Left lung (tissue), 10 donors: ENCODE data around the gene TADA2B. TPM values are rescaled to one million over a fixed set of nuclear protein-coding genes. Genes with fewer than 3 reads are reported as not detected.
"Not testable (repeated sequence)": the region's sequence is repeated elsewhere in the genome, so short reads cannot be mapped to it uniquely, and the experiment has no call there.

Experiments
- ATAC-seq: fragments of 200-7000 bp; cut with Tn5 transposase; one replicate; pipeline ENCODE4 v1.9.1; 2020; ENCODE audit warnings: moderate library complexity
- DNase-seq, 4 donors: peaks; one replicate each; pipeline ENCODE4 v3.0.0-alpha.2; 2013 to 2020
- H3K27ac ChIP-seq, 2 donors: fragments of 200-600 bp; sonication (generic) in 1 of 2; one replicate each; pipeline versions ENCODE4 v1.5.0 to v1.8.0; 2020 to 2021
- H3K27me3 ChIP-seq, 2 donors: fragments of 200-600 bp; sonication (generic) in 1 of 2; one replicate each; pipeline versions ENCODE4 v1.5.0 to v1.8.0; 2020 to 2021
- H3K36me3 ChIP-seq, 2 donors: fragments of 200-600 bp; sonication (generic) in 1 of 2; one replicate each; pipeline versions ENCODE4 v1.5.0 to v1.8.0; 2020 to 2021
- H3K4me1 ChIP-seq, 2 donors: fragments of 200-600 bp; one replicate each; pipeline ENCODE4 v1.8.0; 2021
- H3K4me3 ChIP-seq, 2 donors: fragments of 200-600 bp; sonication (generic) in 1 of 2; one replicate each; pipeline versions ENCODE4 v1.5.0 to v1.8.0; 2020 to 2021; ENCODE audit warnings: mild to moderate bottlenecking in 1 of 2
- H3K9me3 ChIP-seq, 2 donors: fragments of 200-600 bp; sonication (generic) in 1 of 2; one replicate each; pipeline versions ENCODE4 v1.5.0 to v1.8.0; 2020 to 2021
- intact Hi-C, 2 donors: fragments of 100-400 bp; cut with DNase I; formaldehyde crosslinking; loops; one replicate each; pipeline versions ENCODE4 v1.11.2 to v1.14.2; 2022
- polyA plus RNA-seq, 6 donors: library from polyadenylated mRNA; unstranded; fragments of 120-200 nt; gene quantifications; one replicate each; pipeline ENCODE4 v1.2.1, GENCODE V29; 2013; ENCODE audit not compliant: insufficient read length in 6 of 6
- total RNA-seq, 2 donors: library from RNA; stranded (reverse); fragmentation: NEBNext Ultra II Directional; extraction: Animal tissue kit (Norgen Biotek cat#: 25700); gene quantifications; one replicate each; pipeline ENCODE4 v1.2.1, GENCODE V29; 2021
- TF ChIP-seq, protein P1 (sequence below), 2 donors: fragments of 200-600 bp; sonication (generic) in 1 of 2; IDR thresholded peaks; one replicate each; pipeline versions ENCODE4 v1.5.0 to v1.8.0; 2021; ENCODE audit warnings: antibody characterized with exemption in 2 of 2
- donor health status: DM: no; HTN: yes; CAD: no.
- donor health status: DM: no; HTN: no; CAD: no.

TADA2B gene
- total and polyA plus RNA-seq, 8 donors: 12.9 to 20.1 (median 16.0) TPM

DNA sequence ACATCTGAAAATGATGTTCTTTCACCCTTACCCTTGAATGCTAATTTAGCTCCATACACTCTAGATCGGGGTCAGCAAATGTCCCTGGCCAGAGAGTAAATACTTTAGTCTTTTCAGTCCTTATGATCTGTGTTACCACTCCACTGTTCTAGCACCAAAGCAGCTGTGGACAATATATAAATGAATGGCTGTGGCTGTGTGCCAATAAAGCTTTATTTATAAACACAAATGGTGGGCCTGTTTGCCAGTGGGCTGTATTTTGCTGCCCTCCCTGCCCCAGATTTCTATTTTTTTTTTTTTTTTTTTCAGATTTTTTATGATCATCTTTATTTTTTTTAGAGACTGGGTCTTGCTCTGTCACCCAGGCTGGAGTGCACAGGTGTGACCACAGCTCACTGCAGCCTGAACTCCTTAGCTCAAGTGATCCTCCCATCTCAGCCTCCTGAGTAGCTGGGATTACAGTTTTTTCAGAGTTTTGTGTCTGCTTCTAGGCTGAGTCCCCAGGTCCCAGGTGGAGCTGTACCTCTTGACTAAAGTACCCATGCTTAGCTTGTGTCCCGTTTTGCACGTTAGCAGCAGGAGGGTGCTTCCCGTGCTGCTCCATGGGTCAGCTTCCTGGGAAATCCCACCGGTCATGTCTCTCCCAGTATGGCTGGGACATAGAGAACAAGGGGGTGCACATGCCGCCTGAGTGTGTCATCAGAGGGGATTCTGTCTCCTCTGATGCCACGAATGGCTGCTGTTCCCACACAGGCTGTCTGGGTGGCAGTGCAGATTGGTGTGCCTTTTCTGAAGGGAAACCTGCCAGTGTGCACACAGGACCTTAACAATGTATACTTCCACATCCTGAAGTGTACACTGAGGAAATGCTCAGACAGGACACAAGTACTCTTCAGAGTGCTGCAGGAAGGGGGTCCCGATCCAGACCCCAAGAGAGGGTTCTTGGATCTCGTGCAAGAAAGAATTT is 40.7 kb downstream of the TADA2B start:
- no peak for DNase-seq
- TF ChIP-seq, protein P1, sequence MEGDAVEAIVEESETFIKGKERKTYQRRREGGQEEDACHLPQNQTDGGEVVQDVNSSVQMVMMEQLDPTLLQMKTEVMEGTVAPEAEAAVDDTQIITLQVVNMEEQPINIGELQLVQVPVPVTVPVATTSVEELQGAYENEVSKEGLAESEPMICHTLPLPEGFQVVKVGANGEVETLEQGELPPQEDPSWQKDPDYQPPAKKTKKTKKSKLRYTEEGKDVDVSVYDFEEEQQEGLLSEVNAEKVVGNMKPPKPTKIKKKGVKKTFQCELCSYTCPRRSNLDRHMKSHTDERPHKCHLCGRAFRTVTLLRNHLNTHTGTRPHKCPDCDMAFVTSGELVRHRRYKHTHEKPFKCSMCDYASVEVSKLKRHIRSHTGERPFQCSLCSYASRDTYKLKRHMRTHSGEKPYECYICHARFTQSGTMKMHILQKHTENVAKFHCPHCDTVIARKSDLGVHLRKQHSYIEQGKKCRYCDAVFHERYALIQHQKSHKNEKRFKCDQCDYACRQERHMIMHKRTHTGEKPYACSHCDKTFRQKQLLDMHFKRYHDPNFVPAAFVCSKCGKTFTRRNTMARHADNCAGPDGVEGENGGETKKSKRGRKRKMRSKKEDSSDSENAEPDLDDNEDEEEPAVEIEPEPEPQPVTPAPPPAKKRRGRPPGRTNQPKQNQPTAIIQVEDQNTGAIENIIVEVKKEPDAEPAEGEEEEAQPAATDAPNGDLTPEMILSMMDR (IDR thresholded peaks at IDR 0.05): no peak
- no peaks in the 10 kb centered on the region for H3K4me1 ChIP-seq
- H3K4me3 ChIP-seq: no peak overlapping the region
- intact Hi-C loops: no loop called here
- H3K27ac ChIP-seq: no peak overlapping the region
- no peaks in the 10 kb centered on the region for H3K36me3 ChIP-seq
- peaks cover 0 to 5% of the 10 kb centered on the region in 2 donors for H3K9me3 ChIP-seq
- H3K27me3 ChIP-seq: peaks cover 6 to 66% of the 10 kb centered on the region in 2 donors
- no peak for ATAC-seq

DNA sequence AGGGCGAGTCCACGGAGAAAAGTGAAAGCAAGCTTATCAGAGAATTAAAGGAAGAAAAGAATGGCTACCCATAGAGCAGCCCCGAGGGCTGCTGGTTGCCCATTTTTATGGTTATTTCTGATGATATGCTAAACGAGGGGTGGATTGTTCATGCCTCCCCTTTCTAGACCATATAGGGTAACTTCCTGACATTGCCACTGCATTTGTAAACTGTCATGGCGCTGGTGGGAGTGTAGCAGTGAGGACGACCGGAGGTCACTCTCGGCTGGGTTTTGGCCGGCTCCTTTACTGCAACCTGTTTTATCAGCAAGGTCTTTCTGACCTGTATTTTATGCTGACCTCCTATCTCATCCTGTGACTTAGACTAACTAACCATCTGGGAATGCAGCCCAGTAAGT is 41.4 kb downstream of the TADA2B start:
- H3K9me3 ChIP-seq, H3K36me3 ChIP-seq, ATAC-seq, H3K27ac ChIP-seq, DNase-seq, H3K4me1 ChIP-seq, intact Hi-C loops, H3K4me3 ChIP-seq: not testable (repeated sequence)
- peaks cover 6 to 68% of the 10 kb centered on the region in 2 donors for H3K27me3 ChIP-seq

DNA sequence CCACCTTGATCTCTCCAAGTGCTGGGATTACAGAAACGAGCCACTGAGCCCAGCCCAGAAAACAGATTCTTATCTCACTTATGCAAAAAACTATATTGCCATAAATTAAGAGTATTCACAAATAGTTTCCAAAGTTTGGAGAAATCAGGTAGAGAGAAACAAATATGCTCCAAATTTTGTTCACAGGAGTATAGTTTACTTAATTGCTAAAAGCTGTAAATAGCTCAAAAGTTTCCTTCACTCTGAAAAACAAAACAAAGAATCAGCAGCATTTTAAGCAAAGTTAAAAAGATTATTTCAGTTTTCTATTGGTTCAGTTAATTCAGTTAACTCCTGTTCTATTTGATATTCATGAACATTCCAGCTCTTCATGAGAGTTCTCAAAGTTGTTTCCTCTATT is 43.2 kb downstream of the TADA2B start:
- H3K36me3 ChIP-seq: no peaks in the 10 kb centered on the region
- no peaks in the 10 kb centered on the region for H3K4me1 ChIP-seq
- ATAC-seq (no peak), DNase-seq (no peak)
- intact Hi-C loops: no loop called here
- TF ChIP-seq, protein P1 (IDR thresholded peaks at IDR 0.05): no peak
- H3K27me3 ChIP-seq: peaks cover 6 to 68% of the 10 kb centered on the region in 2 donors
- H3K9me3 ChIP-seq: peaks cover 0 to 5% of the 10 kb centered on the region in 2 donors
- H3K27ac ChIP-seq: no peak overlapping the region
- H3K4me3 ChIP-seq: no peak overlapping the region

DNA sequence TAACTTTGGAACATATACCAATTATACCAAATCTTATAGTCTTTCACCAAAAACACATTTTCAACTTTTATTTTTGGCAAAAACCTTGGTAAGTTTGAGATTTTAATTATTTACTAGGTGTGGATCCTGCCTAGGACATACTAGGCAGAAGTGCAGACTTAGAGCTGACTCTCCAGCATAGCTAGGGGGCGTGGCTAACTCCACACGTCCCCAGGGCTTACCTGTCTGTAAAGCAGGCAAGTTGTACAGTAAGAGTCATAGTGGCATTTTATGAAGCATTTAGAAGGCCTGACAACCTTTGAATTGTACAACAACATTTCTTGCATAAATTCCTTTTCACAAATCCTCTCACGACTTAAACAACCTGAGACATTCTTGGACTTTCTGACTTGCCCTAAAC is 43.9 kb downstream of the TADA2B start:
- TF ChIP-seq, protein P1 (IDR thresholded peaks at IDR 0.05): no peak
- Histone ChIP-seq H3K27ac (no peak overlapping the region), H3K4me3 (no peak overlapping the region), H3K9me3 (peaks cover 0 to 5% of the 10 kb centered on the region in 2 donors), H3K4me1 (no peaks in the 10 kb centered on the region), H3K27me3 (peaks cover 6 to 63% of the 10 kb centered on the region in 2 donors), H3K36me3 (no peaks in the 10 kb centered on the region)
- ATAC-seq: no peak
- no peak for DNase-seq
- intact Hi-C loops: no loop called here

DNA sequence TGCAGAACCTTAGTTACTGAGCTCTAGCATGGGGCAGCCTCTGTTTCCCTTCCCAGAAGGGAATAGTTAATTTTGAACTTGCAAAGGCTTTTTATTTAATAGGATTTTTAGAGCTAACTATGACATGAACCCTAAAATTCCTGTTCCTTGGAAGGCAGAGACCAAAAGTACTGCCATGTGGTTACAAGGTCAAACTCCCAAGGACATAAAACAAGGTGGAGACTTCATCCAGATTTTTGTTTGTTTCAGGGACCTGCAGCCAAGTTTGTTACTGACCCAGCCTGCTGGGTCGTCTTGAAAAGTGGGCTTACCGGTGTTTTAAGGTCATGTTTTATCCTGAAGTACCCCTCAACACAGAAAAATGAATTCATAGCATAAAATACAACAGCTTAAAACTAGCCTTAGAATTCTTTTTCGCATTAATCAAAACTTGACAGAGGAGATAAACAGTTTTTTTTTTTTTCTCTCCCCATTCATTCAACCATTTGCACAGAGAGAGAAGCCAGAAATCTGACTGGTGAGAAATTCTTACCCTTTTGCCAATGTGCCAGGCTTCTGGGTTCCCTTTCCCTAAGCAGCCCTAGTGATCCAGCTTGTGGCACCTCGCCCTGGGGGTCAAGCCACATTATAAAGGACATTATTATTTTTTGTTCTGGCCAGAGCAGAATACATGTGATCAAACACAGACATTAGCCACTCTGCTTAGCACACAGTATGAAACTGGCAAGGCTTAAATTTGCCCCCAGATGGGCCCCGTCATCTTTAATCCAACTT is 46.2 kb downstream of the TADA2B start:
- peaks cover 0 to 5% of the 10 kb centered on the region in 2 donors for H3K9me3 ChIP-seq
- ATAC-seq (no peak), DNase-seq (no peak)
- intact Hi-C loops: no loop called here
- no peaks in the 10 kb centered on the region for H3K4me1 ChIP-seq
- no peak overlapping the region for H3K27ac ChIP-seq
- H3K27me3 ChIP-seq: peaks cover 2 to 39% of the 10 kb centered on the region in 2 donors
- TF ChIP-seq, protein P1 (IDR thresholded peaks at IDR 0.05): no peak
- no peaks in the 10 kb centered on the region for H3K36me3 ChIP-seq
- H3K4me3 ChIP-seq: no peak overlapping the region
